Uterus (tissue), 4 donors: Measurements from ENCODE around the gene GALNT15. TPM values are rescaled to one million over a fixed set of nuclear protein-coding genes. Genes with fewer than 3 reads are reported as not detected.

Experiments used
- DNase-seq, 2 donors: peaks; one replicate each; pipeline ENCODE4 v3.0.0-alpha.2; 2019 to 2020
- H3K27ac ChIP-seq, 2 donors: fragments of 200-600 bp; sonication (generic); 1 replicate in 1 of 2; 2 replicates in 1 of 2; pipeline ENCODE4 v1.5.1; 2016 to 2018
- H3K27me3 ChIP-seq, 2 donors: fragments of 200-600 bp; sonication (generic); one replicate each; pipeline ENCODE4 v1.5.1; 2018 to 2019; ENCODE audit warnings: control low read depth in 1 of 2
- H3K36me3 ChIP-seq, 2 donors: fragments of 200-600 bp; sonication (generic); one replicate each; pipeline ENCODE4 v1.5.1; 2019; ENCODE audit warnings: control low read depth in 1 of 2
- H3K4me1 ChIP-seq, 2 donors: fragments of 200-600 bp; sonication (generic); one replicate each; pipeline ENCODE4 v1.5.1; 2018 to 2019; ENCODE audit warnings: control low read depth in 1 of 2
- H3K4me3 ChIP-seq, 2 donors: fragments of 200-600 bp; sonication (generic); 1 replicate in 1 of 2; 2 replicates in 1 of 2; pipeline ENCODE4 v1.5.1; 2018 to 2019; ENCODE audit warnings: mild to moderate bottlenecking in 1 of 2
- H3K9me3 ChIP-seq, 2 donors: fragments of 200-600 bp; sonication (generic); one replicate each; pipeline ENCODE4 v1.5.1; 2019; ENCODE audit warnings: control low read depth in 1 of 2
- POLR2A ChIP-seq, 2 donors: fragments of 450-650 bp; IDR thresholded peaks; one replicate each; pipeline ENCODE4 v1.6.1; 2016; ENCODE audit warnings: antibody characterized with exemption in 2 of 2, mild to moderate bottlenecking in 1 of 2, moderate library complexity in 1 of 2
- intact Hi-C: fragments of 100-400 bp; cut with DNase I; formaldehyde crosslinking; loops from one replicate; pipeline ENCODE4 v1.15.1; 2023; ENCODE audit warnings: low total_unique reads
- total RNA-seq, 4 donors: library from RNA; depleted of rRNA in 3 of 4; stranded (reverse); fragments of >200 nt in 3 of 4; gene quantifications; one replicate each; pipeline versions ENCODE4 v1.1.0 to v1.2.4, GENCODE V29; 2014 to 2023
- TF ChIP-seq, protein P1 (sequence below), 4 experiments: fragments of 200-600 bp in 2 of 4; fragments of 450-650 bp in 2 of 4; sonication (generic) in 2 of 4; IDR thresholded peaks; one replicate each; pipeline ENCODE4 v1.5.1; 2016 to 2019; ENCODE audit warnings: antibody characterized with exemption in 4 of 4, mild to moderate bottlenecking in 2 of 4, moderate library complexity in 1 of 4
- donor health status: DM: yes; HTN: yes; CAD: no.

The GALNT15 gene
- total RNA-seq, 4 donors from 2014 or later = 6.6 to 85.2 (median 53.3) TPM

GRCh38 chr3:16183601-16184270 is 9.3 kb downstream of the GALNT15 start:
- H3K4me3 ChIP-seq = no peak overlapping the region
- intact Hi-C loops = no loop called here
- H3K4me1 ChIP-seq = no peaks in the 10 kb centered on the region
- no peaks in the 10 kb centered on the region for H3K27me3 ChIP-seq
- H3K9me3 ChIP-seq = no peaks in the 10 kb centered on the region
- TF ChIP-seq, protein P1, sequence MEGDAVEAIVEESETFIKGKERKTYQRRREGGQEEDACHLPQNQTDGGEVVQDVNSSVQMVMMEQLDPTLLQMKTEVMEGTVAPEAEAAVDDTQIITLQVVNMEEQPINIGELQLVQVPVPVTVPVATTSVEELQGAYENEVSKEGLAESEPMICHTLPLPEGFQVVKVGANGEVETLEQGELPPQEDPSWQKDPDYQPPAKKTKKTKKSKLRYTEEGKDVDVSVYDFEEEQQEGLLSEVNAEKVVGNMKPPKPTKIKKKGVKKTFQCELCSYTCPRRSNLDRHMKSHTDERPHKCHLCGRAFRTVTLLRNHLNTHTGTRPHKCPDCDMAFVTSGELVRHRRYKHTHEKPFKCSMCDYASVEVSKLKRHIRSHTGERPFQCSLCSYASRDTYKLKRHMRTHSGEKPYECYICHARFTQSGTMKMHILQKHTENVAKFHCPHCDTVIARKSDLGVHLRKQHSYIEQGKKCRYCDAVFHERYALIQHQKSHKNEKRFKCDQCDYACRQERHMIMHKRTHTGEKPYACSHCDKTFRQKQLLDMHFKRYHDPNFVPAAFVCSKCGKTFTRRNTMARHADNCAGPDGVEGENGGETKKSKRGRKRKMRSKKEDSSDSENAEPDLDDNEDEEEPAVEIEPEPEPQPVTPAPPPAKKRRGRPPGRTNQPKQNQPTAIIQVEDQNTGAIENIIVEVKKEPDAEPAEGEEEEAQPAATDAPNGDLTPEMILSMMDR (IDR thresholded peaks at IDR 0.05) = no peak
- no peak for TF ChIP-seq POLR2A (IDR thresholded peaks at IDR 0.05)
- DNase-seq = peak; percentile 39 to 45
- peak overlapping the region in 1 of 2 donors; percentile 9 for H3K27ac ChIP-seq
- no peaks in the 10 kb centered on the region for H3K36me3 ChIP-seq

GRCh38 chr3:16186086-16186485 is 11.6 kb downstream of the GALNT15 start:
- no peaks in the 10 kb centered on the region for H3K9me3 ChIP-seq
- intact Hi-C loops = no loop called here
- no peaks in the 10 kb centered on the region for H3K4me1 ChIP-seq
- H3K36me3 ChIP-seq = no peaks in the 10 kb centered on the region
- no peak for DNase-seq
- no peak overlapping the region for H3K27ac ChIP-seq
- no peak overlapping the region for H3K4me3 ChIP-seq
- H3K27me3 ChIP-seq = no peaks in the 10 kb centered on the region
- TF ChIP-seq, protein P1 (IDR thresholded peaks at IDR 0.05) = no peak
- no peak for TF ChIP-seq POLR2A (IDR thresholded peaks at IDR 0.05)

- H3K36me3 ChIP-seq = no peaks in the 10 kb centered on the region
- H3K9me3 ChIP-seq = no peaks in the 10 kb centered on the region
- H3K4me3 ChIP-seq = no peak overlapping the region
- intact Hi-C loops = no loop called here
- TF ChIP-seq POLR2A (IDR thresholded peaks at IDR 0.05) = no peak
- TF ChIP-seq, protein P1 (IDR thresholded peaks at IDR 0.05) = no peak
- H3K4me1 ChIP-seq = no peaks in the 10 kb centered on the region
- DNase-seq = no peak
- no peaks in the 10 kb centered on the region for H3K27me3 ChIP-seq
- no peak overlapping the region for H3K27ac ChIP-seq
These were observed 12.1 kb downstream of the GALNT15 start for GRCh38 chr3:16186565-16186964.

DNA sequence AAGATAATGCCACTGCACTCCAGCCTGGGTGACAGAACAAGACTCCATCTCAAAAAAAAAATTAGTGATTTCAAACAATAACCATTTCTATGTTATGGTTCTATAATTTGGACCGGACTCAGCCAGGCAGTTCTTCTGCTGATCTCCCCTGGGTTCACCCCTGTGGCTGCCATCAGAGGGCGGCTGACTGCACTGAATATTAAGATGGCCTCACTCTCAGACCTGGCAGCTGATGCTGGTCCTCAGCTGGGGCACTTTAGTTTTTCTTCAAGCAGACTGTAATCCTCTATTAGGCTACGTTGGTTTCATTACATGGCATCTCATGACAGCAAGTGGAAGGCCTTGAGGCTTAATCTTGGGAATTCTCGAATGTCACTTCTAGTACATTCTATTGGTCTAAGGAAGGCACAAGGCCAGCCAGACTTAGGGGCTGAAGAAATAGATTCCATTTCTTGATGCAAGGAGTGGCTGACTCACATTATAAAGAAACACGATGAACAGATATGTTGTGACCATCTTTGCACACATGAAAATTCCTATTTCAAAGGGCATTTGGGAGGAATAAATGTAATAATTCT is 12.8 kb downstream of the GALNT15 start:
- no peak for DNase-seq
- TF ChIP-seq, protein P1 (IDR thresholded peaks at IDR 0.05) = no peak
- no peak for TF ChIP-seq POLR2A (IDR thresholded peaks at IDR 0.05)
- Histone ChIP-seq H3K4me1 (no peaks in the 10 kb centered on the region), H3K36me3 (no peaks in the 10 kb centered on the region), H3K27me3 (no peaks in the 10 kb centered on the region), H3K9me3 (no peaks in the 10 kb centered on the region), H3K27ac (no peak overlapping the region), H3K4me3 (no peak overlapping the region)
- intact Hi-C loops = no loop called here

DNA sequence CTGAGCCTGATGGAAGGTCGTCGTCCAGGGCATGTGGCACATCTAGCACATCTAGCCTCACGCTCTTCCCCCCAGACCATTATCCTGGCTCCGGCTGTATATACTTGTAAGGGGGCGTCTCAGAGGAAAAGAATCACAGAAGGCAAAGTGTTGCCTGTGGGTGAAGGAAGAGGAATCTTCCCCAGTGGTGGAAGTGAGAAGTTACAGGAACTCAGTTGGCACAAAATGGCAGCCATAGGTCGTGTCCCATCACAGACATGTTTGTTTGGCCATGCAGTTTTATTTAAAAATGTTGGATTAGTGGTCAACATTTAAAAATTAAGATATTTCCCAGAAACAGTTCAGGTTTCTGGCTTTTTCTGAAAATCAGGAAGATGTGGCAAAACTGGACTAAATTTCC is 13.6 kb downstream of the GALNT15 start:
- H3K36me3 ChIP-seq = no peaks in the 10 kb centered on the region
- intact Hi-C loops = no loop called here
- DNase-seq = no peak
- H3K4me1 ChIP-seq = no peaks in the 10 kb centered on the region
- H3K27me3 ChIP-seq = no peaks in the 10 kb centered on the region
- TF ChIP-seq, protein P1 (IDR thresholded peaks at IDR 0.05) = no peak
- no peak for TF ChIP-seq POLR2A (IDR thresholded peaks at IDR 0.05)
- H3K27ac ChIP-seq = no peak overlapping the region
- H3K9me3 ChIP-seq = no peaks in the 10 kb centered on the region
- H3K4me3 ChIP-seq = no peak overlapping the region
